Ovary (tissue), 3 donors: ENCODE data around the gene TSPAN13.

ENCODE experiments used
- POLR2A ChIP-seq: fragments of 450-650 bp; IDR thresholded peaks from one replicate; pipeline ENCODE4 v1.6.1; 2017; ENCODE audit warnings: antibody characterized with exemption, mild to moderate bottlenecking, moderate library complexity
- TF ChIP-seq, protein P1 (sequence below), 3 donors: fragments of 450-650 bp in 2 of 3; fragments of 200-600 bp in 1 of 3; IDR thresholded peaks; one replicate each; pipeline versions ENCODE4 v1.5.1 to v1.8.0; 2016 to 2022; ENCODE audit warnings: antibody characterized with exemption in 3 of 3, mild to moderate bottlenecking in 1 of 3
- donor health status: DM: no; HTN: no; CAD: no.

DNA sequence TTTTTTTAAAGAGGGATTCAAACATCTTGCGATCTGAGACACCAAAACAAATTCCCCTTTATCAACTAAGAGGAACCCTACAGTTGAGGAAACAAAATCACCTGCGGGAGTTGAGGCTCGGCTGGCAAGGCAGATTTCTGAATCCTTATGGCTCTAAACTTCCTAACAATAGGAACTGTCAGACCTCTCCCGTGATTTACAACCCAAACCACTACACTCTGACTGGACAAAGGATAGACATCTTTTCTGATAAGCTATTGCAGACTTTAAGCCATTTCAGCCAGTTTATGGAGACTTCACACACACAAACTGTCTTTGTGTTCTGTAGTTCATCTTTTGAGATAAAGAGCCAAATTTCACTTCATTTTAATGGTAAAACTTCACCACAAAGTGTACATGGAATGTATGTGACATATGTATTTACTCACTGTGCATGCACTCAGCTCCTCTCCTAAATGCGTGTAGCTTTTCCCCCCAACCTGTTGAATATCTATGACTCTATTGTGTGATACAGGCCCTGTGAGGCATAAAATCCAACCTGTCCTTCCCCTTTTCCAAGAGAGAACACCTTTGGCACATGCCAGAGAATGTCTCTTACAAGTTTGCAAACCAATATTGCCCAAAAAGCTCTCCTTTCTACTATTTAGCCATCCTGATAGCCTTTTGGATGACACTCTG is 15.4 kb upstream of the TSPAN13 start:
- TF ChIP-seq, protein P1, sequence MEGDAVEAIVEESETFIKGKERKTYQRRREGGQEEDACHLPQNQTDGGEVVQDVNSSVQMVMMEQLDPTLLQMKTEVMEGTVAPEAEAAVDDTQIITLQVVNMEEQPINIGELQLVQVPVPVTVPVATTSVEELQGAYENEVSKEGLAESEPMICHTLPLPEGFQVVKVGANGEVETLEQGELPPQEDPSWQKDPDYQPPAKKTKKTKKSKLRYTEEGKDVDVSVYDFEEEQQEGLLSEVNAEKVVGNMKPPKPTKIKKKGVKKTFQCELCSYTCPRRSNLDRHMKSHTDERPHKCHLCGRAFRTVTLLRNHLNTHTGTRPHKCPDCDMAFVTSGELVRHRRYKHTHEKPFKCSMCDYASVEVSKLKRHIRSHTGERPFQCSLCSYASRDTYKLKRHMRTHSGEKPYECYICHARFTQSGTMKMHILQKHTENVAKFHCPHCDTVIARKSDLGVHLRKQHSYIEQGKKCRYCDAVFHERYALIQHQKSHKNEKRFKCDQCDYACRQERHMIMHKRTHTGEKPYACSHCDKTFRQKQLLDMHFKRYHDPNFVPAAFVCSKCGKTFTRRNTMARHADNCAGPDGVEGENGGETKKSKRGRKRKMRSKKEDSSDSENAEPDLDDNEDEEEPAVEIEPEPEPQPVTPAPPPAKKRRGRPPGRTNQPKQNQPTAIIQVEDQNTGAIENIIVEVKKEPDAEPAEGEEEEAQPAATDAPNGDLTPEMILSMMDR (IDR thresholded peaks at IDR 0.05), result no peak
- no peak for TF ChIP-seq POLR2A
